Activated naive CD4-positive, alpha-beta T cell treated with anti-CD3 and anti-CD28 coated beads, Interleukin-2, amount 50 U/mL, for 24 hours (primary cell): ENCODE measurements around the gene CCDC27.
"Not testable (repeated sequence)": the region's sequence is repeated elsewhere in the genome, so short reads cannot be mapped to it uniquely, and the experiment has no call there.

Experiments
- H3K27ac Mint-ChIP-seq: one replicate; pipeline ENCODE4 v1.8.0; 2021; ENCODE audit warnings: mild to moderate bottlenecking, mixed read lengths
- H3K27me3 Mint-ChIP-seq: one replicate; pipeline ENCODE4 v1.8.0; 2021; ENCODE audit warnings: mixed read lengths
- H3K36me3 Mint-ChIP-seq: one replicate; pipeline ENCODE4 v1.8.0; 2021; ENCODE audit warnings: mixed read lengths
- H3K4me1 Mint-ChIP-seq: one replicate; pipeline ENCODE4 v1.8.0; 2021; ENCODE audit warnings: mixed read lengths
- H3K4me3 Mint-ChIP-seq: one replicate; pipeline ENCODE4 v1.8.0; 2021; ENCODE audit warnings: mild to moderate bottlenecking, mixed read lengths
- H3K9me3 Mint-ChIP-seq: one replicate; pipeline ENCODE4 v1.8.0; 2021; ENCODE audit warnings: mixed read lengths

CCDC27 gene

DNA sequence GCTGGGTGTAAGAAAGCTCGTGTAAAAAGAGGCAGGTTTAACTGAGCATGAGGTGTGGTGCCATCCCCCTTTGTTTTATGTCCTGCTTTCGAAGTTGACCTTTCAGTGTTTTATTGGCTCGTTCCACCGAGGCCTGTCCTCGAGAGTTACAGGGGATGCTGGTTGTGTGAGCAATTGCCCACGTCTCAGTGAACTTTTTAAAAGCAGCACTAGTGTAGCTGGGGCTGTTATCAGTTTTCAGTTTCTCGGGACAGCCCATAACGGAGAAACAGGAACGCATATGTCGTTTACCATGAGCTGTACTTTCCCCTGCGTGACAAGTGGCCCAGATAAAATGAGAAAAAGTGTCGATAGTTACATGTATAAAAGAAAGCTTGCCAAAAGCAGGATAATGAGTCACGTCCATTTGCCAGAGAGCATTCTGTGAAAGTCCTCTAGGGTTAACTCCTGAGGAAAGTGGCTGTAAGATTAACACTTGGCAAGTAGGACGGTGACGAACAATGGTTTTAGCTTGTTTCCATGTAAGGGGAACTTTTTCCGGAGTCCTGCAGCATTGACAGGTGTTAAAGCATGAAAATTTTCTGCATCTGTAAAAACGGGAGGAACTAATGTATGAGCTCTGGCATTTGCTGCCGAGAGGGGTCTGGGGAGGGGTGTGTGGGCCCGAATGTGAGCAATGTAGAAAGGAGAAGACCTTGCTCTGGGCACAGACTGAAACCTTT lies 51.8 kb downstream of the CCDC27 start:
- Mint-ChIP-seq H3K27me3 (peaks cover 16% of the 10 kb centered on the region), H3K27ac (no peak overlapping the region), H3K4me1 (peaks cover 5% of the 10 kb centered on the region), H3K4me3 (no peak overlapping the region), H3K9me3 (no peaks in the 10 kb centered on the region), H3K36me3 (no peaks in the 10 kb centered on the region)

DNA sequence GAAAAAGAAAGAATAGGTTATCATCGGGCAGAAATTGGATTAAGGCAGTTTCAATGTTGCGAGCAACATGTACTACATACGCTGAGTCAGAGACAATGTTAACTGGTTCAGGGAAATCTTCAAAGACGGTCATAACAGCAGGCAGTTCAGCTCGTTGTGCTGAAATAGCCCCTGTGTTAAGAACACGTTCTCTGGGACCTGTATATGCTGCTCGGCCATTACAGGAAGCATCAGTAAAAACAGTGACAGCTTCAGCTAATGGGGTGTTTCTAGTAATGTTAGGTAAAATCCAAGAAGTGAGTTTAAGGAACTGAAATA lies 52.3 kb downstream of the CCDC27 start:
- not testable (repeated sequence) for H3K9me3 Mint-ChIP-seq, H3K4me3 Mint-ChIP-seq, H3K36me3 Mint-ChIP-seq, H3K27ac Mint-ChIP-seq, H3K4me1 Mint-ChIP-seq
- H3K27me3 Mint-ChIP-seq, result peaks cover 16% of the 10 kb centered on the region

DNA sequence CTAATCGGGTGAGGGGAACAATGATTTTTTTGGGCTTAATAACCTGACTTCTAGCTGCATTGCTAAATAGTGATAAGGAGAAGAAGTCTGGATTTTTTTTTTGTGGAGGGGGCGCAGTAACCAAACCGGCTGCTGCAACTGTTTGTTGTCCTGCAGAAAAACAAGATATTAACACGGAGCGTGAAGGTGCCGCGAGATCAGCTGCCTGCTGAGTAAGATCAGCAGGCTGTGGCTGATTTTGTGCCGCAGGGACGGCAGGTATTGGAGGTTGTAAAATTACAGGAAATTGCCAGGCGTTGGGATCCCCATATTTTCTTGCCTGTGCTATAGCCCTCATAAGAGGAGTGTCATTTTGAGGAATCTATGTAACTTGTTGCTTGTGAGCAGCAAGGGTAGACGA lies 52.8 kb downstream of the CCDC27 start:
- no peaks in the 10 kb centered on the region for H3K9me3 Mint-ChIP-seq
- H3K27me3 Mint-ChIP-seq, result peaks cover 15% of the 10 kb centered on the region
- no peak overlapping the region for H3K27ac Mint-ChIP-seq
- peaks cover 5% of the 10 kb centered on the region for H3K4me1 Mint-ChIP-seq
- no peak overlapping the region for H3K4me3 Mint-ChIP-seq
- no peaks in the 10 kb centered on the region for H3K36me3 Mint-ChIP-seq

DNA sequence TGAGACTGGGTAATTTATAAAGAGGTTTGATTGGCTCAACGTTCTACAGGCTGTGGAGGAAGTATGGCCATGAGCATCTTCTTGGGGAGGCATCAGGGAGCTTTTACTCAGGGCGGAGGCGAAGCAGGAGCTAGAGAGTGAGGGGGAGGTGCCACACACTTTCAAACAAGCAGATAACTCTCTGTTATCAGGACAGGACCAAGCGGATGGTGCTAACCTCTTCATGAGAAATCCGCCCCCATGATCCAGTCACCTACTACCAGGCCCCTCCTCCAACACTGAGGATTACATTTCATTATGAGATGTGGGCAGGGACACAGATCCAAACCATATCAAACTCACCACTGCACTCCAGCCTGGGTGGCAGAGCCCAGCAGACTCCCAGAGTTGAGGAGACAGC lies 55.5 kb downstream of the CCDC27 start:
- Mint-ChIP-seq H3K36me3 (no peaks in the 10 kb centered on the region), H3K9me3 (no peaks in the 10 kb centered on the region), H3K4me1 (no peaks in the 10 kb centered on the region), H3K27ac (no peak overlapping the region), H3K27me3 (peaks cover 7% of the 10 kb centered on the region), H3K4me3 (no peak overlapping the region)

DNA sequence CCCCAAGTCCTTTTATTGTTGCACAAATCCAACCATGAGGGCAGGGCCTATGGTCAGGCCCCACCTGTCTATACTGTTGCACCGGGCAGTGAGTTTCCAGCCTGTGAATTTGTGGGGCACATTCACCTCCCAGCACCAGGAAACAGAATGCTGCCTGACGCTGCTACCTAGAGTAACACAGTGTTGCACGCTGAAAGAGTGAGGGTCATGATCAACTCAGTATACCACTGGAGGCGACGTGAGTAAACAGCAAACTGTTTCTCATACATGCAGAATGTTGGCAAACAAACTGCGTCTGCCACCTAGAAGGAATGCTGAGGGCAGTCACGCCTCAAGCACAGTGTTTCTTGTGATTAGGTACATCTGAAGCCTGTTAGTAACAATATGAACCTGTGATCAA lies 57.4 kb downstream of the CCDC27 start:
- no peak overlapping the region for H3K4me3 Mint-ChIP-seq
- peaks cover 2% of the 10 kb centered on the region for H3K36me3 Mint-ChIP-seq
- no peak overlapping the region for H3K27ac Mint-ChIP-seq
- no peaks in the 10 kb centered on the region for H3K9me3 Mint-ChIP-seq
- no peaks in the 10 kb centered on the region for H3K4me1 Mint-ChIP-seq
- H3K27me3 Mint-ChIP-seq, result peaks cover 4% of the 10 kb centered on the region

DNA sequence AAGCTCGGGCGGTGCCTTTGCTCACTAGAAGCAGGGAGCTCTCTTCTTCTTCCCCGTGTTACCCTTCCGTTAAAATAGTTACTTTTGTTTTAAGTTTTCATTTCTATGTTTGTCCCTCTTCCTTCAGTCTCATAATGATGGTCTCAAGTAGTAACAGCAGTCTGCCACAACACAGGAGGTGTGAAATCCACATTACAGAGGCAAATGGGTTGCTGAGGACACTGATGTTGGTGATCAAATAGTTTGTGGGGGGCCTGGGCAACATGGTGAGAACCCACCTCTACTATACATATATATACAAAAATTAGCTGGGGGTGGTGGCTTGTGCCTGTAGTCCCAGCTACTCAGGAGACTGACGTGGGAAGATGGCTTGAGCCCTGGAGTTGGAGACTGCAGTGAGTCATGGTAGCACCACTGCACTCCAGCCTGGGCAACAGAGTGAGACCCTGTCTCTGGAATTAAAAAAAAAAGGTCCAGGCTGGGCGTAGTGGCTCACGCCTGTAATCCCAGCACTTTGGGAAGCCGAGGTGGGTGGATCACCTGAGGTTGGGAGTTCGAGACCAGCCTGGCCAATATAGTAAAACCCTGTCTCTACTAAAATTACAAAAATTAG lies 58.0 kb downstream of the CCDC27 start:
- H3K4me3 Mint-ChIP-seq, H3K27me3 Mint-ChIP-seq: not testable (repeated sequence)

DNA sequence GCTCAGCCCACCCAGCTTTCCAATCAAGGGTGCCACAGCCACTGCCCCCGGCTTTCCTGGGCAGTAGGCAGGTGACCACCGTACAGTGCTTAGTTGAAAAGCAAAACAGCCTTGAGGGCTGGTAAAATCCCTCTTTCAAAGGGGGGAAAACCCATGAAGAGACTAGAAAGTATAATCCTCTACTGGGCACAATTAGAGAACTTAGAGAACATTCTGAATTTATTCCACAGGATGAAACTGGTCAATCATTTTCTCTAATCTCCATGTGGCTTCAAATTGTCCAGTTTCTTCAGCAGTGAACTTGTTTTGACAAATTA lies 59.3 kb downstream of the CCDC27 start:
- Mint-ChIP-seq H3K27me3 (peaks cover 3% of the 10 kb centered on the region), H3K4me3 (no peak overlapping the region), H3K9me3 (no peaks in the 10 kb centered on the region), H3K36me3 (peaks cover 2% of the 10 kb centered on the region), H3K4me1 (no peaks in the 10 kb centered on the region), H3K27ac (no peak overlapping the region)

More for the DNA sequence above, 58.0 kb downstream of the CCDC27 start:
- H3K27ac Mint-ChIP-seq, H3K4me1 Mint-ChIP-seq, H3K36me3 Mint-ChIP-seq, H3K9me3 Mint-ChIP-seq: not testable (repeated sequence)

DNA sequence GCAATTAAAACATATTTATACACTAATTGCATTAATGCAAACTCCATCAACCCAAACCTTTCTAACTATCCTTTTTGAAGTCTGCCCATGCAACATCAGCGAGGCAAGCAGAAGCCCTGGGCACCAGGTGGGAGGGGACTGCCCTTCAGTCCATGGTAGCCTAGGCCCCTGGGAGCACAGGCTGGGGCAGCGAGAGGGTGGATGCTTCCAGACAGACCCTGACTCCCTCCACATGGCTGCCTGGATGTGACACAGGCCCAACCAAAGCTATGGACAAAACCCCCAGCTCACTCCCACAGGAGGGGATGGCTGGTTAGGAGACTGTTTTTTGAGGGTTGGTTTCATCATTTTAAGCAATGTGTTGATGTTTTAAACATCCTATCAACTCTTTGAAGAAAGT lies 61.8 kb downstream of the CCDC27 start:
- H3K9me3 Mint-ChIP-seq, result no peaks in the 10 kb centered on the region
- no peaks in the 10 kb centered on the region for H3K4me1 Mint-ChIP-seq
- H3K27ac Mint-ChIP-seq, result no peak overlapping the region
- H3K27me3 Mint-ChIP-seq, result no peaks in the 10 kb centered on the region
- peaks cover 2% of the 10 kb centered on the region for H3K36me3 Mint-ChIP-seq
- H3K4me3 Mint-ChIP-seq, result no peak overlapping the region

DNA sequence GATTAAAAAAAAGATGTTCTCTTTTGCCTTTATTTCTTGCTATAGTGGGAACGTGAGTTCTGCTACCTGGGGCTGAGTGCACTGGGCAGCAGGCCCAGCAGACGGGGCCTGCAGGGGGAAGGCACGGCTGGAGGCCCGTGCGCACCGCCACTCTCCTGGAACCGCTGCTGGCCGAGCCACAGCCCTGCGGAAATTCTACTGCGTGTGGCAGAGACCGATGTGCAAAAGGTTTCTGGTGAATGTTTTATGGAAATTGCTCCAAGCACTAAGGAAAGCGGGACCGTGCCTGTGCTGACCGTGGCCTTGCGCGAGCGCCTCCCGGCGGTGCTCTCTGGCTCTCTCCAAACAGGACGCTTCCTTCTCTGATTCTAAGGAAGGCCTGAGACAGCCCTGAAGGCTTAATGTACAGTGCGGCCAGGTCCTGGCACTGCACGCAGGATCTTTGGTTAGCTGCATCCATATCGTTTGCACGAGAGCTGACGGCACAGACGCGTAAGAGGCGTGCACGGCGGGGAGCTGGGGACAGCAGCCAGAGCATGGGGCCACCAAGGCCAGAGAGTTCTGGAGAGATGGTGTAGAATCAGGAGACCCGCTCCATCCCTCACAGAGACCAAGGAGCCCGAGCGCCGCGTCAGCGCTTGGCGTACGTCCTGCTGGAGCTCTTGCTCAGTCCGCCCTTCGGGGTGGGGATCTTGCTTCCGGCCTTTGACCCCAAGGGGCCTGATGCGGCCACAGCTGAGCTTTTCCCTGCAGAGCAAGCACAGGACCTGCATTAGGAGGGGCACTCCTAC lies 62.7 kb downstream of the CCDC27 start:
- no peaks in the 10 kb centered on the region for H3K27me3 Mint-ChIP-seq
- H3K4me3 Mint-ChIP-seq, result no peak overlapping the region
- no peak overlapping the region for H3K27ac Mint-ChIP-seq
- H3K4me1 Mint-ChIP-seq, result no peaks in the 10 kb centered on the region
- no peaks in the 10 kb centered on the region for H3K9me3 Mint-ChIP-seq
- peaks cover 3% of the 10 kb centered on the region for H3K36me3 Mint-ChIP-seq

DNA sequence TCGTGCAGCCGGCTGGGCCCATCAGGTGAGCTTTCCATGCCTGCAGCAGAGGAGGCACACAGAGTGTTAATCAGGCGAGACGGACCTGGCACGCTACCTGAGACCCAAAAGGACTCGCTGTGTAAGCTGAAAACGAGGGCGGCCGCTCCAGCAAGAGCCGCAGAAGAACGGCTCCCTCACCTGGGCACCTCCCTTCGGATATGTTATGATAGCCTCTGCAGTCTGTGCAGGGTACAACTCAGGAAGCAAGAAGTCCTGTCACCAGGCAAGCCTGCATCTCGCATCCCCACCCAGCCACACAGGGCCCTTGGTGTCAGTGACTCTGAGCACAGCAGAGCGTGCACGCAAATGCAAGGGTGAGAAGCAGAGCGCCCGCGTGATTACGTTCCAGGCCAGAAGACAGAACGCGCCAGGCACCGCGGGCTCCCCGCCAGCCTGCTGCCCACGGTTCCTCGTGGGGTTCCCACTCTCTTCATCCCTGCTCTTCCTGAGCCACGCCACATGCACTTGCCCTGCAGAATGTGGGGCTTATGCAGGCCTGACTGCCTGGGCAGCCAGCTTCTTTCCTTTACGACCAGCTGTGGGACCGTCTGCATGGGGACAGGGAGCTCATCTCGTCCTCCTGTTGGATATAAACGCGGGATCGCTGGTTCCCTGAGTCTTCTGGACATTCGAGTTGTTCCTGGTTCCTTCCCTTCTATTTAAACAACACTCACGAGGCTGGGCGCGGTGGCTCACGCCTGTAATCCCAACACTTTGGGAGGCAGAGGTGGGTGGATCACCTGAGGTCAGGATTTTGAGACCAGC lies 64.3 kb downstream of the CCDC27 start:
- no peaks in the 10 kb centered on the region for H3K4me1 Mint-ChIP-seq
- peaks cover 5% of the 10 kb centered on the region for H3K36me3 Mint-ChIP-seq
- H3K27ac Mint-ChIP-seq, result no peak overlapping the region
- H3K4me3 Mint-ChIP-seq, result no peak overlapping the region
- H3K27me3 Mint-ChIP-seq, result no peaks in the 10 kb centered on the region
- H3K9me3 Mint-ChIP-seq, result no peaks in the 10 kb centered on the region

DNA sequence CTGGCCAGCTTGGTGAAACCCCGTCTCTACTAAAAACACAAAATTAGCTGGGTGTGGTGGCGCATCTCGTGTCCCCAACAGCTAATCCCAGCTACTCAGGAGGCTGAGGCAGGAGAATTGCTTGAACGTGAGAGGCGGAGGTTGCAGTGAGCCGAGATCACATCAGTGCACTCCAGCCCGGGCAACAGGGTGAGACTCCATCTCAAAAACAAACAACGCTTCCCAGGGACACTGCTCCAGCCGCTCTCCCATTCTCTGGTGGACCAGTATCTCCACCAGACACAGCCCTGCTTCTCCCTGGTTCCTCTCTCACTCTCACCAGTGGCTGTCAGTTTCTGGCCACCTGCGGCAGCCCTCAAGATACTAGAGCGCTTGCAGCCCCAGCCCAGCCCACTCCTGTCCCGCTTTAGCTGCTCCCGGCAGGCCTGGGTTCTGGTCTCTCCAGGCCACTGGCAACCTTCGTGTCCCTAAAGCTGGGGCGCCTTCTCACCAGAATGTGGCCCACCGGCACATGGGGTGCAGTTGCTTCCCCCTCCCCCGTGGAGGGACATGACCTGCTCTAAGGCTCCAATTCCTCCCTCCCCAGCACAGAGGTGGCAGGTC lies 65.0 kb downstream of the CCDC27 start:
- Mint-ChIP-seq H3K4me3 (no peak overlapping the region), H3K27me3 (no peaks in the 10 kb centered on the region), H3K9me3 (no peaks in the 10 kb centered on the region), H3K27ac (no peak overlapping the region), H3K36me3 (peaks cover 5% of the 10 kb centered on the region), H3K4me1 (no peaks in the 10 kb centered on the region)

DNA sequence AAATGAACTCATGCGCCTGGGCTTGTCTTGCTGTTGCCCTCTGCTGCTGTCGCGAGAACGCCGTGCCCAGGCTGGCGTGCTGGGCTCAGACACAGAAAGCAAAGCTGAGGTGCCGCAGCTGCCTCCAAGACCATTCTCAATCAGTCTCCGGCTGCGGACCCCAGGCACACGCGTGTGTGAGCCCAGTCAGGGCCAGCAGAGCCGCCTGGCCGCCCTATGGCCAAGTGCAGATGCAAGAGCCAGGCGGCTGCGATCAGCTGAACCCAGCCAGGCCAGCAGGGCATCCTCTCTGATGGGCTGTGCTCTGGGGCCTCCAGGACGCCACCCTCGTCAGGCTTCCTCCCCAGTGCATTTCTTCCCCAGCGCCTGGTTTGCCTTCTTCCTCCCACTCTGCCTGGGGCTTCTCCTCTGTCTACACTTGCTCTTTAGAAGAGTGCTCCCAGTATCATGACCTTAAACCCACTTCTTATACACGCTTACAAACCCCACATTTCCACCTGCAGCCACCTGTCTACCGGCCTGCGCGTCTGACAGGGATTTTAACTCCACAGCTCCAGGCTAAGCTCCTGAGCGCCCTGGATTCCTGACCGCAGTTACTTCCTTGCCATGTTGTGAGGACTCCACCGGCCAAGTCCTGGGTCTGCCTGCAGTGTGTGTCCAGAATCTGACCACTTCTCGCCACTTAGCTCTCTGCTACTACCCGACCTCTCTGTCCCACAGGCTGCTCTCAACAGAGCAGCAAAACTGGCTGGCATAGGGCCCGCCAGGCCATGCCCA lies 65.8 kb downstream of the CCDC27 start:
- Mint-ChIP-seq H3K4me3 (no peak overlapping the region), H3K9me3 (no peaks in the 10 kb centered on the region), H3K27ac (no peak overlapping the region), H3K27me3 (no peaks in the 10 kb centered on the region), H3K4me1 (no peaks in the 10 kb centered on the region), H3K36me3 (peaks cover 5% of the 10 kb centered on the region)

DNA sequence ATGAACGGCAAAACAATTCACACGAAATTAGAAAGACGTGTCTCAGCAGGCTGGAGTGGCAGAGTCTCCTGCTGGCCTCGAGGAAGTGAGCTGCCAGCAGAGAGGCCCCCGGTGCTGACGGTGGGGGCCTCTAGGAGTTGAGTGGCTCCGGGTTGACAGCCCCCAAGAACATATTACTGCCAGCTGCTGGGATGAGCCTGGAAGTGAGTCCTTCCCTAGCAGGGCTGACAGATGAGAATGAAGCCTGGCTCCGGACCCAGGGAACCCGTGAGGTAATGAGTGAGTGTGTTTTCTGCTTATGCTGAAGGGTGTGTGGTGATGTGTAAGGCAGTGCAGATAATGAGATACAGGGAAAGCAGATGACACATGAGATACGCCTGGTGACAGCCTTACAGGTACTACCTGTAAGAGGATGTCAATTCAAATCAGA lies 67.5 kb downstream of the CCDC27 start:
- peaks cover 7% of the 10 kb centered on the region for H3K36me3 Mint-ChIP-seq
- no peak overlapping the region for H3K27ac Mint-ChIP-seq
- no peaks in the 10 kb centered on the region for H3K27me3 Mint-ChIP-seq

DNA sequence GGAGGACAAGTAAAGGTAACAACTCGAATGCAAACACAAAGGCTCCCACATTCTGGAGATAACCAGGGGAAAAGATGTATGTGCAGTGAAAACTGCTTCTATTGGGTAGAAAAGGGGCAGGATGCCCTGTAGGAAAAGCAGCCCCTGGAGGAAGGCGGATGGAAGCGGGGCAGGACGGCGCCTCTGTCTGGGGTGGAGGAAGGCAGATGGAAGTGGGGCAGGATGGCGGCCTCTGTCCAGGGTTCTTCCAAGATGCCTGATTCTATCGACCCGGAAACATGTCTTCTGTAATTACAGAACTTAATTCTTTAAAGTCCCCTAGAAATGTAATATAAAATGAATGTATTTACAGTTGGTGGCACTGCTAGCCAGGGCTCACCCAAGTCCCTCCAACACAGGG lies 68.1 kb downstream of the CCDC27 start:
- Mint-ChIP-seq H3K4me3 (no peak overlapping the region), H3K27ac (no peak overlapping the region), H3K4me1 (no peaks in the 10 kb centered on the region), H3K9me3 (no peaks in the 10 kb centered on the region), H3K36me3 (peaks cover 7% of the 10 kb centered on the region), H3K27me3 (no peaks in the 10 kb centered on the region)

More for the DNA sequence above, 67.5 kb downstream of the CCDC27 start:
- H3K4me1 Mint-ChIP-seq, result no peaks in the 10 kb centered on the region
- no peak overlapping the region for H3K4me3 Mint-ChIP-seq
- no peaks in the 10 kb centered on the region for H3K9me3 Mint-ChIP-seq

DNA sequence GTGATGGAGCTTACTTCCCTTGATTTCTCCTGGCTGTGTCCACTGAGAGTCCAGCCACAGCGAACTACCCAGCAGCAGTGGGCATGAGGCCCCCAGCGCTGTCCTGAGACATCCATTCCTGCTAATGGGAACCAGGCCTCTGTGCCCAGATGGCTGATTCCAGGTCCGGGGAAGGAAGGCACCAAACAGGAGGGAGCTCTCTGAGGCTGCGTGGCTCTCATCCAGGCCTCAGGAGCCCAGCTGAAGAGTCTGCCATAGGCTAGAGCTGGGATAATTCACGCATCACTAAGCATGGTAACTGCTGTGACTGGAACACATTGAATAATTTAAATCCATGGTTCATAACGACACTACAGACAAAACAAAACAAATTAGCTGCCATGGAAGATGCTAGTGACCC lies 68.8 kb downstream of the CCDC27 start:
- no peaks in the 10 kb centered on the region for H3K27me3 Mint-ChIP-seq
- H3K27ac Mint-ChIP-seq, result no peak overlapping the region
- no peak overlapping the region for H3K4me3 Mint-ChIP-seq
- H3K9me3 Mint-ChIP-seq, result no peaks in the 10 kb centered on the region
- H3K36me3 Mint-ChIP-seq, result peaks cover 7% of the 10 kb centered on the region
- no peaks in the 10 kb centered on the region for H3K4me1 Mint-ChIP-seq
